ENCODE results near the gene GNAZ. TPM values are rescaled to one million over a fixed set of nuclear protein-coding genes. Genes with fewer than 3 reads are reported as not detected.

The GNAZ gene
- total RNA-seq, 2 experiments from 2014 or later = 0.35 to 0.37 TPM

DNA sequence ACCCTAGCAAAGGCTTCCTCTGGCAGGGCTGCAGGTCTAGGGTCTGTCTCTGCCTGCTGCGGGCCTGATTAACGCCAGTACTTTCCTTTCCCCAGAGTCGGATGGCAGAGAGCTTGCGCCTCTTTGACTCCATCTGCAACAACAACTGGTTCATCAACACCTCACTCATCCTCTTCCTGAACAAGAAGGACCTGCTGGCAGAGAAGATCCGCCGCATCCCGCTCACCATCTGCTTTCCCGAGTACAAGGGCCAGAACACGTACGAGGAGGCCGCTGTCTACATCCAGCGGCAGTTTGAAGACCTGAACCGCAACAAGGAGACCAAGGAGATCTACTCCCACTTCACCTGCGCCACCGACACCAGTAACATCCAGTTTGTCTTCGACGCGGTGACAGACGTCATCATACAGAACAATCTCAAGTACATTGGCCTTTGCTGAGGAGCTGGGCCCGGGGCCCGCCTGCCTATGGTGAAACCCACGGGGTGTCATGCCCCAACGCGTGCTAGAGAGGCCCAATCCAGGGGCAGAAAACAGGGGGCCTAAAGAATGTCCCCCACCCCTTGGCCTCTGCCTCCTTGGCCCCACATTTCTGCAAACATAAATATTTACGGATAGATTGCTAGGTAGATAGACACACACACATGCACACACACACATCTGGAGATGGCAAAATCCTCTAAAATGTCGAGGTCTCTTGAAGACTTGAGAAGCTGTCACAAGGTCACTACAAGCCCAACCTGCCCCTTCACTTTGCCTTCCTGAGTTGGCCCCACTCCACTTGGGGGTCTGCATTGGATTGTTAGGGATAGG lies 52.9 kb downstream of the GNAZ start:
- DNase-seq = no peak
- Mint-ChIP-seq H3K9me3 (peaks cover 3% of the 10 kb centered on the region), H3K4me1 (peaks cover 18% of the 10 kb centered on the region), H3K4me3 (no peak overlapping the region), H3K27me3 (no peaks in the 10 kb centered on the region), H3K36me3 (ENCODE audit: low read depth) (peaks cover 6% of the 10 kb centered on the region), H3K27ac (no peak overlapping the region)
- POLR2A ChIA-PET = no interaction called here
- CTCF ChIA-PET = interaction anchor here (0.6 to 1.2 kb wide), 6 partner anchors 9 to 197 kb away, joined by 3 to 4 read pairs (median 3); partner anchors contain the start of gene RAB36

DNA sequence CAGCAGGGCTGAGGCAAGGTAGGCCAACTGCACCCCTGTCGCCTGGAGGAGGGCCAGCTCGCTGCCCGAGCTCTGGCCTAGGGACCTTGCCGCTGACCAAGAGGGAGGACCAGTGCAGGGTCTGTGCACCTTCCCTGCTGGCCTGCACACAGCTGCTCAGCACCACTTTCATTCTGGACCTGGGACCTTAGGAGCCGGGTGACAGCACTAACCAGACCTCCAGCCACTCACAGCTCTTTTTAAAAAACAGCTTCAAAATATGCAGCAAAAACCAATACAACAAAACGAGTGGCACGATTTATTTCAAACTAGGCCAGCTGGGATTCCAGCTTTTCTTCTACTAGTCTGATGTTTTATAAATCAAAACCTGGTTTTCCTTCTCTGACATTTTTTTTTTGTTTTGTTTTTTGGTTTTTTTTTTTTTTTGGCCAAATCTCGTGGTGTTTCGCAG lies 53.5 kb downstream of the GNAZ start:
- H3K4me3 Mint-ChIP-seq = no peak overlapping the region
- H3K36me3 Mint-ChIP-seq (ENCODE audit: low read depth) = peaks cover 6% of the 10 kb centered on the region
- H3K9me3 Mint-ChIP-seq = peaks cover 3% of the 10 kb centered on the region
- no peak for DNase-seq
- H3K27me3 Mint-ChIP-seq = no peaks in the 10 kb centered on the region
- peaks cover 18% of the 10 kb centered on the region for H3K4me1 Mint-ChIP-seq
- ChIA-PET POLR2A (no interaction called here), CTCF (interaction anchor here (0.6 to 1.0 kb wide), 5 partner anchors 9 to 196 kb away, joined by 3 to 4 read pairs (median 3); no protein-coding TSS in a partner anchor)
- H3K27ac Mint-ChIP-seq = no peak overlapping the region

DNA sequence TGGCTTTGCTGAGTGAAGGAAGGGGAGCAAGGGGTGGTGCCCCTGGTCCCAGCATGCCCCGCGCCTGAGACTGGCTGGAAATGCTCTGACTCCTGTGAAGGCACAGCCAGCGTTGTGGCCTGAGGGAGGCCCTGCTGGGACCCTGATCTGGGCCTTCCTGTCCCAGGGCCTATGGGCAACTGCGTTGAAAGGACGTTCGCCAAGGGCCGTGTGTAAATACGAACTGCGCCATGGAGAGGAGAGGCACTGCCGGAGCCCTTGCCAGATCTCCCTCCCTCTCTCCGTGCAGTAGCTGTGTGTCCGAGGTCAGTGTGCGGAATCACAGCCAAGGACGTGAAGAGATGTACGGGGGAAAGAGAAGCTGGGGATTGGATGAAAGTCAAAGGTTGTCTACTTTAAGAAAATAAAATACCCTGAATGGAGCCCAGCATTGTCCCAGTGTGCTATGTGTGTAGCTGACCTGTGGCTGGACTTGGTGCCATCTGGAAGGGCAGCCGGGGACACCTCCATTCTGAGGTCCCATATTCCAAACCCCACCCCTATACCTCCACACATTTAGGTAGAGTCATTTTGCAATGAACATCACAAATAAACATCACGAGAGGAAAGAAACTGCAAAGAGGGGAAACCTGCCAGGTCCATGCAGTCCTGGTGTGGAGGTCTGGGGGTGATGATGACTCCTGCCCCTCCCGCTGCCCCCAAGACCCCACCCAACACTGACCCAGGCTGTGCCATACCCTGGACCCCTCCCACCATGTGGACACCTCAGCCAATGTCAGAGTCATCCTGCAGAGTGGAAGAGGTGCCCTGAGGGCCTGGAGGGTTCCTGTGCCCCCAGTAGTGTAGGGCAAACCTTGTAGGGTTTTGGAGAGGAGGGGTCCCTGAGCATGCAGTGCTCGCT lies 54.5 kb downstream of the GNAZ start:
- peaks cover 9% of the 10 kb centered on the region for H3K4me1 Mint-ChIP-seq
- no peaks in the 10 kb centered on the region for H3K9me3 Mint-ChIP-seq
- CTCF ChIA-PET = interaction anchor here (1.0 kb wide), 1 partner anchor 12 kb away, joined by 4 read pairs; no protein-coding TSS in a partner anchor
- no peak overlapping the region for H3K4me3 Mint-ChIP-seq
- H3K36me3 Mint-ChIP-seq (ENCODE audit: low read depth) = no peaks in the 10 kb centered on the region
- no peak overlapping the region for H3K27ac Mint-ChIP-seq
- no peaks in the 10 kb centered on the region for H3K27me3 Mint-ChIP-seq
- POLR2A ChIA-PET = no interaction called here
- no peak for DNase-seq

GRCh38 chr22:23125512-23126103 lies 55.3 kb downstream of the GNAZ start:
- POLR2A ChIA-PET = no interaction called here
- Mint-ChIP-seq H3K4me3 (no peak overlapping the region), H3K9me3 (no peaks in the 10 kb centered on the region), H3K4me1 (peaks cover 2% of the 10 kb centered on the region), H3K36me3 (ENCODE audit: low read depth) (no peaks in the 10 kb centered on the region), H3K27ac (no peak overlapping the region), H3K27me3 (peaks cover 2% of the 10 kb centered on the region)
- no peak for DNase-seq
- CTCF ChIA-PET = interaction anchor here (1.4 to 1.8 kb wide), 2 partner anchors 14 to 169 kb away, joined by 4 read pairs; no protein-coding TSS in a partner anchor

DNA sequence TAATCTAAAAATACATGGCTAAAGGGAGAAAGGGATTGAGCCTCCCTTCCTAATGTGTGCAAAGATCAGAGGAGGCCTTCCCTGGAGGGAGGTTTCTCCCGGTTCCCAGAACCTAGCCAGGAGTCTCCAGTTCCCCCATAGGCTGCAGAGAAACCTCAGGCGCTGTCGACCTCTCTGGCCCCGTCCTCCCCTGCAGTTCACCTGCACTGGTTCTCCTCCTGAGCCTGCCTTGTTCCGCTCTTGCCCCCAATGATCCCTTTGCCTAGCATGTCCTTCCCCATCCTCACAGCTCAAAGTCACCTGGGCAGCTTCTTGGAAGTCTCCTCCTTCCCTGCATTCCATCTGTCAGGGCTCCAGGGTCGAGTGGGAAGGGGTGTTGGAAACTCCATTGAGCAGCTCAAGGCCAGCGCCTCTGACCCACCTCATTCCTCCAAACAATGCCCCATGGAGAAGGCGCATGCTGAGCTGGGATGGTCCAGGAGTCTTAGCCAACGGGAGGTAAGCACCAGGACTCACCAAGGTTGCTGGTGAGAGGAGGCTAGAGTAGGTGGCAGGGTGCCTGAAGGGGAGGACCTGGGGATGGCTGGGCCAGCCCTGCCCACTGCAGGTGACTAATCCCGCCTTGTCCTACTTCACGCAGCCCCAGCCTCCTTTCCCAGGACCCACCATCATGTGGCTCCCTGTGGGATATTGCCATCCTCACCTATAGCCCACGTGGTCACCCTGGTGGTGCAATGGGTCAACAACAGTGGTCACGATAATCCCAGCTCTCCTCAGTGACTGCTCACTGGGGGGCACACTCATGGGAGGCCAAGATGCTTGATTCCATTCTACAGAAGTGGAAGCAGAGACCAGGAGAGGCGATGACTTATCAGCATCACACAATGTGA lies 56.1 kb downstream of the GNAZ start:
- Mint-ChIP-seq H3K36me3 (ENCODE audit: low read depth) (no peaks in the 10 kb centered on the region), H3K27ac (no peak overlapping the region), H3K27me3 (peaks cover 4% of the 10 kb centered on the region), H3K4me3 (no peak overlapping the region), H3K9me3 (no peaks in the 10 kb centered on the region), H3K4me1 (no peaks in the 10 kb centered on the region)
- CTCF ChIA-PET = interaction anchor here (1.1 to 3.0 kb wide), 5 partner anchors 12 to 373 kb away, joined by 3 to 11 read pairs (median 4); no protein-coding TSS in a partner anchor
- DNase-seq = no peak
- POLR2A ChIA-PET = no interaction called here

GRCh38 chr22:23127055-23127756 lies 56.9 kb downstream of the GNAZ start:
- CTCF ChIA-PET = interaction anchor here (0.9 to 3.0 kb wide), 8 partner anchors 13 to 374 kb away, joined by 3 to 20 read pairs (median 4); no protein-coding TSS in a partner anchor
- Mint-ChIP-seq H3K4me1 (no peaks in the 10 kb centered on the region), H3K27ac (no peak overlapping the region), H3K9me3 (no peaks in the 10 kb centered on the region), H3K27me3 (peaks cover 4% of the 10 kb centered on the region), H3K4me3 (no peak overlapping the region), H3K36me3 (ENCODE audit: low read depth) (no peaks in the 10 kb centered on the region)
- DNase-seq = no peak
- POLR2A ChIA-PET = no interaction called here

DNA sequence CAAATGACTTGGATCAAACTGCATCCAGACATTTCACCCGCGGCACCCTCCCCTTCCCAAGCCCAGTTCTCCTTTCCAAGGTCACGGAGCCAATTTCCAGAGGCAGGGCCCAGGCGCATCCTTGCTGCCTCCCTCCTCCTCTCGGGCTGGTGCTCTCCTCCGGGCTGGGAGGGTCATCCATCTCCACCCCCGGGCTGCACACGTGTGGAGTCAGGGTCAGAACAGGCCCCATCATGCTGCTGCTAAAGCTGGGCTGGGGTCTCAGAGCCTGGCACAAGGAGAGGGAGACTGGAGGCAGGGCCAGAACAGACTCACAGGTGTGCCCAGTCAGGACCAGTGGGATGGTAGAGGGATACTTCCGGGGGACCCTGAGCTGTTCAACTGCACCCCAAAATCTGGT lies 57.5 kb downstream of the GNAZ start:
- Mint-ChIP-seq H3K9me3 (no peaks in the 10 kb centered on the region), H3K36me3 (ENCODE audit: low read depth) (no peaks in the 10 kb centered on the region), H3K4me3 (no peak overlapping the region), H3K4me1 (no peaks in the 10 kb centered on the region), H3K27me3 (peaks cover 4% of the 10 kb centered on the region), H3K27ac (no peak overlapping the region)
- CTCF ChIA-PET = interaction anchor here (0.9 to 3.0 kb wide), 8 partner anchors 10 to 375 kb away, joined by 3 to 20 read pairs (median 4); no protein-coding TSS in a partner anchor
- POLR2A ChIA-PET = no interaction called here
- DNase-seq = no peak

DNA sequence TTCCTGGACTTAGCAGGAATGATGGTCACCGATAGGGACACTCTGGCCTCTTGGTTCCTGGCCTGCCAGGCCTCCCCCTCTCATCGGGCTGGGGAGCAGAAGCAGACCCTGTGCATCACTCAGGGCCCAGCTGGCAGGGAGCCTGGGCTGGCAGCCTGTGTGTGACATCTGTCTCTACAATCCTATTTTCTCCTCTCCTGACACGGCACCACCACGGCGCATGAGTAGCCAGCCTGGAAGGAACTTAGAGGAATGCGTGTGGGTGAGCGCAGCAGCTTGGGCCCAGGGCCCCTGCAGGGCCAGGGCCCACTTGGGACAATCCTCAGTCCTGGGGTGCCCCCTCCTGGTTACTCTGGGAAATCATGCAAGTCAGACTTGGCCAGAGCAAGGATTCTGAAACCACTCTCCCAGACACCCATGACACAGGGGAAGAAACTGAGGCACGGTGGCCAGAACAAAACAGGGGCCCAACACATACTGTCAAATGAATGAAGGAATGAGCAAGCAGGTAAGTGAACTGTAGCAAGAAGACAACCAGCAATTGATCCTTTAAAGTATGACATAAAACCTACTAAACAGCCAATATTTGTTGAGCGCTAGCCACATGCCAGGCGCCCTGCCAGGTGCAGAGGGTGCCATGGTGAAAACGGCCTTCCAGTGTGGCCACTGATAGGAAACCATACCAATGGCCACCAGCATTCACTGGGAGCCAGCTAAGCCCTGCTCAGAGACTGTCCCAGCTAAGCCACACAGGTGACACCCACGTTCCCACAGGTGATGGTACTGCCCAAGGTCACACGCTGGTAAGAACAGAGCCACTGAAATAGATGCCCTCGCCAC lies 58.2 kb downstream of the GNAZ start:
- Mint-ChIP-seq H3K4me1 (no peaks in the 10 kb centered on the region), H3K27me3 (peaks cover 4% of the 10 kb centered on the region), H3K4me3 (no peak overlapping the region), H3K36me3 (ENCODE audit: low read depth) (no peaks in the 10 kb centered on the region), H3K9me3 (no peaks in the 10 kb centered on the region), H3K27ac (no peak overlapping the region)
- ChIA-PET CTCF (interaction anchor here (0.7 to 3.0 kb wide), 9 partner anchors 9 to 318 kb away, joined by 3 to 20 read pairs (median 4); no protein-coding TSS in a partner anchor), POLR2A (no interaction called here)
- DNase-seq = peak; percentile 75

- Mint-ChIP-seq H3K4me1 (no peaks in the 10 kb centered on the region), H3K27ac (no peak overlapping the region), H3K4me3 (no peak overlapping the region), H3K9me3 (no peaks in the 10 kb centered on the region), H3K27me3 (peaks cover 4% of the 10 kb centered on the region), H3K36me3 (ENCODE audit: low read depth) (no peaks in the 10 kb centered on the region)
- no peak for DNase-seq
- CTCF ChIA-PET = interaction anchor here (0.7 to 3.0 kb wide), 6 partner anchors 8 to 173 kb away, joined by 3 to 20 read pairs (median 6); no protein-coding TSS in a partner anchor
- POLR2A ChIA-PET = no interaction called here
Observed at GRCh38 chr22:23129149-23129548, 58.8 kb downstream of the GNAZ start.

DNA sequence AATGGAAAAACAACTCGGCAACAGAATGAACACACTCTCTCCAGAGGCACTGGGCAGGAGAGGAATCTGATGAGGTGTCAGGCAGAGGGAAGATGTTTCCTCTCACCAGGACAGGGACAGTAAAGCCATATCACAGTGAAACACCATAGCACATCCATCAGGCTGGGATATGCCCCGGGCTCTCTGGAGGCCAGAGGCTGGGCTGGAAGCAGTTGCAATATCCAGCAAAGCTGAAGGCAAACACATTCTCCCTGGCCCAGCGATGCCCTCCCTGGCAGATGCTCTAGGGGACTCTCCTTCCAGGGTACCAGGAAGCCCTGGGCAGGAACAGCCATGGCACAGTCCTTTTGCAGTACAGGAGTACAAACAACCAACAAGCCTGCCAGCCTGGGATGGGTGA lies 60.4 kb downstream of the GNAZ start:
- H3K4me1 Mint-ChIP-seq = no peaks in the 10 kb centered on the region
- no peak overlapping the region for H3K4me3 Mint-ChIP-seq
- POLR2A ChIA-PET = no interaction called here
- H3K9me3 Mint-ChIP-seq = no peaks in the 10 kb centered on the region
- no peak for DNase-seq
- CTCF ChIA-PET = no interaction called here
- H3K36me3 Mint-ChIP-seq (ENCODE audit: low read depth) = no peaks in the 10 kb centered on the region
- H3K27me3 Mint-ChIP-seq = peaks cover 4% of the 10 kb centered on the region
- no peak overlapping the region for H3K27ac Mint-ChIP-seq

- POLR2A ChIA-PET = no interaction called here
- CTCF ChIA-PET = interaction anchor here (1.0 to 1.3 kb wide), 3 partner anchors 173 to 176 kb away, joined by 3 to 4 read pairs (median 3); no protein-coding TSS in a partner anchor
- Mint-ChIP-seq H3K27ac (no peak overlapping the region), H3K27me3 (peaks cover 4% of the 10 kb centered on the region), H3K36me3 (ENCODE audit: low read depth) (no peaks in the 10 kb centered on the region), H3K4me3 (no peak overlapping the region), H3K9me3 (no peaks in the 10 kb centered on the region), H3K4me1 (peaks cover under 1% of the 10 kb centered on the region)
- DNase-seq = no peak
Observed at GRCh38 chr22:23131931-23132330, 61.6 kb downstream of the GNAZ start.
